Hepatocyte (in vitro differentiated cells): ENCODE data around the gene LHFPL2.

Experiments used
- CTCF ChIP-seq: fragments of 200-600 bp; sonication (generic); IDR thresholded peaks from 2 replicates; pipeline ENCODE4 v1.5.1; 2016; ENCODE audit warnings: antibody characterized with exemption, mild to moderate bottlenecking; ENCODE audit not compliant: poor library complexity
- EZH2 ChIP-seq: fragments of 200-600 bp; sonication (generic); IDR thresholded peaks from 2 replicates; pipeline ENCODE4 v1.6.1; 2016; ENCODE audit warnings: antibody characterized with exemption, mild to moderate bottlenecking, borderline replicate concordance

DNA sequence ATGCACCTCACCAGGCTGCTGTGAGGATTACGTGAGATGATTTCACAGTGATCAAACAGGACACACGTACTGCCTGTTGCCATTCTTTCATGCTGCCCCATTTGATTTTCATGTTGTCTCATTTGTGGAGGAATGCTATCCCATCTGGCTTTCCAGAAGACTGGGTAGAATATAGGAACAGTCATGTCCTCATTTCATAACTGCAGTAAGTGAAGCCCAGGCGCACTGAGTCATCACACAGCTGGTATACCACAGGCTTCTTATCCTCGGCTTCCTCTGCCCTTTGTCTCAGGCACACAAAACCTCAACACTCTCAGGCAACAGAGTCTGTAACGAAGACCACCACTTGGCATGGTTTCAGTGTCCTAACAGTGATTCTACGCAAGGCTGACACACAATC is 62.3 kb downstream of the LHFPL2 start:
- TF ChIP-seq CTCF (no peak), EZH2 (no peak)
